K562 (cell line): Measurements from ENCODE around the gene SRF.

ENCODE experiments used
- GTF2F1 ChIP-seq: IDR thresholded peaks from 2 replicates; pipeline ENCODE4 v1.6.1; 2011; ENCODE audit warnings: low read depth, low read length, improper control_type of control experiment
- HCFC1 ChIP-seq: IDR thresholded peaks from 2 replicates; pipeline ENCODE4 v1.6.1; 2012; ENCODE audit warnings: low read depth, low read length, improper control_type of control experiment
- MEF2D ChIP-seq: conservative IDR thresholded peaks from 2 replicates; pipeline ENCODE4 v1.6.1; 2016; ENCODE audit warnings: low read depth, missing genetic modification characterization, missing compliant biosample characterization
- MYC ChIP-seq, 2 experiments: fragments of 250-450 bp in 1 of 2; sonication (Bioruptor Pico) in 1 of 2; IDR thresholded peaks; 2 replicates each; pipeline versions ENCODE4 v1.5.1 to v1.6.1; 2012 to 2021; ENCODE audit warnings: low read depth in 2 of 2, borderline replicate concordance in 1 of 2, improper control_type of control experiment in 1 of 2, low read length in 1 of 2, mild to moderate bottlenecking in 1 of 2, moderate library complexity in 1 of 2
- PHF20 ChIP-seq: fragments of 450-650 bp; IDR thresholded peaks from 2 replicates; pipeline ENCODE4 v1.6.1; 2018; ENCODE audit not compliant: partially characterized antibody
- SPI1 ChIP-seq: IDR thresholded peaks from 2 replicates; pipeline ENCODE4 v1.6.1; 2011; ENCODE audit warnings: low read depth, low read length, control low read depth, borderline replicate concordance
- ZFP1 ChIP-seq: fragments of 450-650 bp; formaldehyde crosslinking; IDR thresholded peaks from 2 replicates; pipeline ENCODE4 v1.4.0; 2020; ENCODE audit warnings: mild to moderate bottlenecking, mixed read lengths
- ZNF511 ChIP-seq: sonication (generic); formaldehyde crosslinking; IDR thresholded peaks from 2 replicates; pipeline ENCODE4 v1.8.0; 2022; ENCODE audit warnings: mild to moderate bottlenecking, missing genetic modification reagents
- TF ChIP-seq, protein P1 (sequence below): sonication (generic); formaldehyde crosslinking; IDR thresholded peaks from 2 replicates; pipeline ENCODE4 v1.8.0; 2023; ENCODE audit warnings: mild to moderate bottlenecking, missing genetic modification reagents

DNA sequence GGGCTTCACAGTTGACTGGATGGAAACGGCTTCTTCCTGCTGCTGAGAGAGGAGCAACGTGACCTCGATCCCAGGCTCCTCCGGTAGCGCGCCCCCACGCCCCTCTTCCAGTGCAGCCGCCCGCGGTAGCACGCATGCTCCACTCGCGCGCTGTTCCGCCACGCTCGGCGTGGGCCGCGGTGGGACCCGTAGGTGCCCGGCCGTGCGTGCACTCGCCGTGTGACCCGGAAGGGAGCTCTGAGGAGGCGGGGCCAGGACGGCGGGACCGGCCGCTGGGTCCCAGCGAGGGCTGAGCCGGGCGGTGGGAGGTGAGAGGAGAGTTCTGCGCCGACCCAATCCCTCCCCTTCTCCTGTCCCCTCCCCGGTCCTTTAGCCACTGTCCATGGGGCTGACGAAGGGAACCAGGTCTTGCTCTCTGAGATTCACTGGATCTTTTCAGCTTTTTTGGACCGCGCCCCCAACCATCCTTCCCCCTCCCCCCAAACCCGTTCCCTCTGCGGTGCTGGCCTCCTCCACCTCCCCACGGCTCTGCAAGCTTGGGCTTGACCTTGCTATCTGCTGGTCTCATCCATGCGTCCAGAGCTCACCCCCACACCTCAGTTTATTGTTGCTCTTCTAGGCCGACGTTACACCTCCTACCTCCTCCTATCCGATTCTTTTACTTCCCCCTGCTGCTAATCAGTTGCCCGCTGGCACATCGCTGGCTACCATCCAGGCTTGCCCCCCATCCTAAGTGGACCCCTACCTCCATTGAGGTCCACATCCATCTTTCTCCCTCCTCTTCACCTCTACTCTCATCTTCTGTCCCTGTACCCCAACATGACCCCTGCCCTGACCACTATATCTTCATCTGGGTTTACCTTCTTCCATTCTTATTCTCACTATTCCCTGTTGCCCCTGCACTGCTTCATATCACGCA is 11.1 kb downstream of the SRF start, which contains the start of gene CUL9:
- TF ChIP-seq HCFC1 (peak; percentile 81), ZNF511 (CRISPR knock-in tag) (peak; percentile 96; the same call in 1 of the 2 replicates), MEF2D (tag) (no peak), SPI1 (no peak), MYC (IDR thresholded peaks at IDR 0.05; ENCODE audit: low read depth, low read length) (peak; percentile 93), MYC (CRISPR knock-in tag; IDR thresholded peaks at IDR 0.05; ENCODE audit: borderline replicate concordance, low read depth) (no peak; the same call in 1 of the 2 replicates), GTF2F1 (peak; percentile 64; the same call in 1 of the 2 replicates), PHF20 (peak; percentile 80), ZFP1 (CRISPR knock-in tag) (no peak)
- TF ChIP-seq, protein P1, sequence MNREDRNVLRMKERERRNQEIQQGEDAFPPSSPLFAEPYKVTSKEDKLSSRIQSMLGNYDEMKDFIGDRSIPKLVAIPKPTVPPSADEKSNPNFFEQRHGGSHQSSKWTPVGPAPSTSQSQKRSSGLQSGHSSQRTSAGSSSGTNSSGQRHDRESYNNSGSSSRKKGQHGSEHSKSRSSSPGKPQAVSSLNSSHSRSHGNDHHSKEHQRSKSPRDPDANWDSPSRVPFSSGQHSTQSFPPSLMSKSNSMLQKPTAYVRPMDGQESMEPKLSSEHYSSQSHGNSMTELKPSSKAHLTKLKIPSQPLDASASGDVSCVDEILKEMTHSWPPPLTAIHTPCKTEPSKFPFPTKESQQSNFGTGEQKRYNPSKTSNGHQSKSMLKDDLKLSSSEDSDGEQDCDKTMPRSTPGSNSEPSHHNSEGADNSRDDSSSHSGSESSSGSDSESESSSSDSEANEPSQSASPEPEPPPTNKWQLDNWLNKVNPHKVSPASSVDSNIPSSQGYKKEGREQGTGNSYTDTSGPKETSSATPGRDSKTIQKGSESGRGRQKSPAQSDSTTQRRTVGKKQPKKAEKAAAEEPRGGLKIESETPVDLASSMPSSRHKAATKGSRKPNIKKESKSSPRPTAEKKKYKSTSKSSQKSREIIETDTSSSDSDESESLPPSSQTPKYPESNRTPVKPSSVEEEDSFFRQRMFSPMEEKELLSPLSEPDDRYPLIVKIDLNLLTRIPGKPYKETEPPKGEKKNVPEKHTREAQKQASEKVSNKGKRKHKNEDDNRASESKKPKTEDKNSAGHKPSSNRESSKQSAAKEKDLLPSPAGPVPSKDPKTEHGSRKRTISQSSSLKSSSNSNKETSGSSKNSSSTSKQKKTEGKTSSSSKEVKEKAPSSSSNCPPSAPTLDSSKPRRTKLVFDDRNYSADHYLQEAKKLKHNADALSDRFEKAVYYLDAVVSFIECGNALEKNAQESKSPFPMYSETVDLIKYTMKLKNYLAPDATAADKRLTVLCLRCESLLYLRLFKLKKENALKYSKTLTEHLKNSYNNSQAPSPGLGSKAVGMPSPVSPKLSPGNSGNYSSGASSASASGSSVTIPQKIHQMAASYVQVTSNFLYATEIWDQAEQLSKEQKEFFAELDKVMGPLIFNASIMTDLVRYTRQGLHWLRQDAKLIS (CRISPR knock-in tag) = peak; percentile 74
